Mucosa of stomach (tissue), 1 donor: ENCODE measurements around the gene KDM4B.

Experiments
- H3K27me3 ChIP-seq: one replicate; pipeline ENCODE4 v1.7.0; 2013; ENCODE audit warnings: mild to moderate bottlenecking, low read length; ENCODE audit not compliant: control insufficient read depth, insufficient read depth
- H3K36me3 ChIP-seq: one replicate; pipeline ENCODE4 v1.7.0; 2013; ENCODE audit warnings: low read length; ENCODE audit not compliant: control insufficient read depth, insufficient read depth
- H3K4me1 ChIP-seq: one replicate; pipeline ENCODE4 v1.7.0; 2013; ENCODE audit warnings: mild to moderate bottlenecking, low read length; ENCODE audit not compliant: control insufficient read depth, insufficient read depth
- H3K4me3 ChIP-seq: one replicate; pipeline ENCODE4 v1.7.0; 2013; ENCODE audit warnings: low read length
- H3K9ac ChIP-seq: one replicate; pipeline ENCODE4 v1.7.0; 2013; ENCODE audit warnings: mild to moderate bottlenecking, low read length, moderate library complexity
- H3K9me3 ChIP-seq: one replicate; pipeline ENCODE4 v1.7.0; 2013; ENCODE audit warnings: mild to moderate bottlenecking, low read length, moderate library complexity; ENCODE audit not compliant: control insufficient read depth
- donor health status: Pancreatic carcinoma.

KDM4B gene

DNA sequence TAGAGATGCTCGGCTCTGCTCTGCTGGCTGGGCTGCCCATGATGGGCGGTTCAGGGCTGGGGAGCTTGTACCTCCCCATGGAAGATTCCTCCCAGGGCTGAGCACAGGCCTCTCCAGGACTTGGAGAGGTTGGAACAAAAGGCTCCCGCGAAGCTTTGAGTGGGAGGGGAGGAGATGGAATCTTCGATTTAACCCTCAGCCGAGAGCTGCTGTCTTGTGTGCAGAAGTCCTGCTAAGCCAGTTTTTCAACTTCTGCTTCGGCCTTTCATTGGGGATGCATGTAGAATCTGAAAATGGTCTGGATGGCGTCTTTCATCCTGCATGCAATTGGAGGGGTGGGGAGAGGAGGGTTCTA is 163.3 kb downstream of the KDM4B start:
- no peaks in the 10 kb centered on the region for H3K27me3 ChIP-seq
- peaks cover 13% of the 10 kb centered on the region for H3K4me1 ChIP-seq
- no peak overlapping the region for H3K4me3 ChIP-seq
- no peak overlapping the region for H3K9ac ChIP-seq
- no peaks in the 10 kb centered on the region for H3K9me3 ChIP-seq
- H3K36me3 ChIP-seq: no peaks in the 10 kb centered on the region

DNA sequence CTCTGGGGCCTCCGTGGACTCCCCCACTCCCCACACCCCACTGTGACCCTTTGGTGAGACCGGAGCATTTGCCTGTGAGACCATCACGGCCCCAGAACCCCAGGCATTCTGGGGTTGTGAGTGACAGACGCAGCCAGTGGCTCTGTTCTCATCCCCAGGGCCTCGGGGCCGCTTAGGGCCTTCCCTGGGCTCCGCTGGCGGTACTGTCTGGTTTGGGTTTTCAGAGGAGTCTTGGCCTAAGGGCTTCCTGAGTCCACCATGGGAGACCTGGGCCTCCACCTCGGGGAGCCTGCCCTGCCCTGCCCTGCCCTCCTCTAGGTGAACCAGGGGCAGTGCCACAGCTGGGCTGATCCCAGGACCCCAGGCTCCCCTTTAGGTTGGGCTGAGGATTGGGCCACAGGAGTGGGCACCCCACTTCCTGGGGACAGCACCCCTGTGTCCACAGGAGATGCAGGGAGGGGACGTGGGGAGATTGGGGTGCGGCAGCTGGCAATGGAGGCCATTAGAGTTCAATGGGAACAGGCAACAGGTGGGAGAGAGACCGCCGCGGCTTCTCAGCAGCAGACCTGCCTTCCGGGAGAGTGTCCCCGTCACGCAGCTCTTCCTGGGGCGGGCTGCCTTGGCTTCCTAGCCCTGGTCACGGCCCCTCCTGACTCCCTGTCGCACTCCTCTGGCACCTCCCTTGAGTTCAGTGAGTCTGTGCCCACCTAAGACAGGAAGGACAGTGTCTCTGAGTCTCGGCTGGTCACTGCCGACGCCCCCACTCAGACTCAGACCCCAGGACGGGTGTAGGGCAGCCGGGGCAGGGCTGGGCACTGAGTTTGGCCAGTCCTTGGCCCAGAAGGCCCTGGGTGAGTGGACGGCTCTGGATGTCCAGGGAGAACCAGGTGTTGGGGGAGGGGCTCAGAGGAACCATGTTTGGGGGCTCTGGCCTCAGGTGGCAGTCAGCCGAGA is 164.1 kb downstream of the KDM4B start:
- Histone ChIP-seq H3K36me3 (no peaks in the 10 kb centered on the region), H3K4me3 (no peak overlapping the region), H3K4me1 (peaks cover 5% of the 10 kb centered on the region), H3K9me3 (no peaks in the 10 kb centered on the region), H3K9ac (no peak overlapping the region), H3K27me3 (no peaks in the 10 kb centered on the region)

DNA sequence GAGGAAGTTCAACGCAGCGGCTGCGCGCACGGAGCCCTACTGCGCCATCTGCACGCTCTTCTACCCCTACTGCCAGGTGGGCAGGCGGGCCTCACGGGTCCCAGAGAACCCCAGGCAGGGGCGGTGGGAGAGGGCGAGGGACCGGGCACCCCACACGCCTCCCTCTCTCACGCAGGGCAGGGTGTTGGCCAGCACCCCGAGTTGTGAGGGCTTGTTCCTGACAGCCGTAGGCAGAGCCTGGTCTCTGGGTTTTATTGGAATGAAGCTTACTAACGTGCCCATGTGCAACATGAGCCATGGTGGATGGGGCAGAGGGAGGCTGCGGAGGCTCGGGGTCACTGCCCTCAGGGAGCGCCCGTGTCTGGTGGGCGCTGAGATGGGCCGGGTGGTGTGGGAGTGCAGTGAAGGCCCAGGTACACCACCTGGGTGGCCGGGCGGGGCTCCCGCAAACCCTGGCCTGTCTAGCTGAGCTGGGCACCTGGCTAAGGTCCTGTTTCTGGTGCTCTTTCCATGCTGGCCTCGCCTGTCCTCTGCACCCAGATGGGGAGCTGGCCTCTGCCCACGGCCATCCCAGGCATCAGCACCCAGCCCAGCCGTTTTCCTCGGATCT is 165.2 kb downstream of the KDM4B start:
- no peak overlapping the region for H3K4me3 ChIP-seq
- no peak overlapping the region for H3K9ac ChIP-seq
- no peaks in the 10 kb centered on the region for H3K9me3 ChIP-seq
- no peaks in the 10 kb centered on the region for H3K4me1 ChIP-seq
- no peaks in the 10 kb centered on the region for H3K27me3 ChIP-seq
- H3K36me3 ChIP-seq: no peaks in the 10 kb centered on the region

DNA sequence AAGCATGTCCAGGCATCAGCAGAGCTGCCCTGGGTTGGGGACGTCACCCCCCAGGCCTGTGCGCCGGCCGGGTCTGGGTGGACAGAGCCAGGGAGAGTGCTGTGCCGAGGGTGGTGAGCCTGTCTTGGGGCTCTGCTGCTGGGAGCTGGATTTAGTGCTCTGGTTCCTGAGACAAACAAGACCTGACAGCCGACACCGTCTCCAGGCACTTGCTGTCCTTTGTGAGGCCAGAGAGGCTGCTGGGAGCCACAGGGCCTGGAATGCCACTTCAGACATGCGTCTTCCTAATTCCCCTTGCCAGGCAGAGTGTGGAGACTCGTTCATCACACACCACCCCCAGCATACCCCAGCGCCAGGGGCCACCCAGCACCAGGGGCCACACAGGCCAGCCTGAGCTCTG is 165.8 kb downstream of the KDM4B start:
- Histone ChIP-seq H3K36me3 (no peaks in the 10 kb centered on the region), H3K4me1 (no peaks in the 10 kb centered on the region), H3K9me3 (no peaks in the 10 kb centered on the region), H3K4me3 (no peak overlapping the region), H3K9ac (no peak overlapping the region), H3K27me3 (no peaks in the 10 kb centered on the region)

DNA sequence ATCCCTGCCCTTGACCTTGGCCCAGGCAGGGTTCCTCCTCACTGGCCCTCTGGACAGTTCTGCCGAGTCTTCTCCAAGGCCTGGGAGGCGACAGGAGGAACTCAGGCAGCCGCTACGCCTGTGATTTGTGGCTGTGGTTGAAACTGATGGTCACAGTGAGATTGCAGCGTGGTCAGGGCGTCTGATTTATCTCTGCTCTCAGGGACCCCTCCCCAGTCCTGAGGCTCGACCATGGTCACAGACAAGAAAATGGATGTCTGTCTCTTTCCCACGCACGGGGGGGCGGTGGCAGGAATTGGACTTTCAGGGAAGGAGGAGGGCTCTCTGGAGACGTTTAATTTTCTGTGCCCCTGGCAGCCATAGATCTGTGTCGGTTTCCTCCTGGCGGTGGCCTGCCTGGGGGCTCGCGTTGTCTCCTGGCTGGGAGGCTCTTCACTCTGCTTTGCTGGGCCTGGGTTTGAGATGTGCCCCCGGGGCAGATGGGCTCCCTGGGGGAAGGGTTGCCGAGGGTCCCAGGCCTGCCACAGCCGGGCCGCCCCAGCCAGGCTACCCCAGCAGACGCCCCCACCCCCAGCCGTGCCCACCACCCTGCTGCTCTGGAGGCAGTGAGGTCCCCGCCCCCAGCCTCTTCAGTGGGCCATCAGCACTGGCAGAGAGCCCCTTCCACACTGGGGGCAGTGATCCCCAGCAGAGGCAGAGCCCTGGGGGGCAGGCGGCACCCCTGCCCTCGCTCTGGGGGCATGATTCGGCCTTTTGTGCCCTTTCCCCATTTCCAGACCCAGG is 167.4 kb downstream of the KDM4B start:
- H3K27me3 ChIP-seq: no peaks in the 10 kb centered on the region
- no peak overlapping the region for H3K4me3 ChIP-seq
- no peaks in the 10 kb centered on the region for H3K36me3 ChIP-seq
- no peaks in the 10 kb centered on the region for H3K9me3 ChIP-seq
- H3K9ac ChIP-seq: no peak overlapping the region
- no peaks in the 10 kb centered on the region for H3K4me1 ChIP-seq

DNA sequence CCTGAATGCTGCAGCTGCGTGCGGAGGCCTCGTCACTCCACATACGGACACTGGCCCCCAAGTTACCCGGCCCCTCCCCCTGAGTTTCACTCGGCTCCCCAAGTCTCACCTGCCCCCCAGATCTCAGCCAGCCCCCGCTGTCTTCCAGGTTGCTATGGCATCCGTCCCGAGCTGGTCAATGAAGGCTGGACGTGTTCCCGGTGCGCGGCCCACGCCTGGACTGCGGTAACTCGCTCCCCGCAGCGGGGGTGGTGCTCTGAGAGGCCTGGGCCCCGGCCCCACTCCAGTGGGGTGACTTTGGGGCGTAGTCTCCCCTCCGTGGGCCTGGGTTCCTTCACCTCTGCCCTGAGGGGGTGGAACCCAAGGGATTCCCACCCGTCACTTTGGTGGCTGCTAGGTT is 168.2 kb downstream of the KDM4B start:
- Histone ChIP-seq H3K27me3 (no peaks in the 10 kb centered on the region), H3K4me3 (no peak overlapping the region), H3K9me3 (no peaks in the 10 kb centered on the region), H3K9ac (no peak overlapping the region), H3K36me3 (no peaks in the 10 kb centered on the region), H3K4me1 (no peaks in the 10 kb centered on the region)

DNA sequence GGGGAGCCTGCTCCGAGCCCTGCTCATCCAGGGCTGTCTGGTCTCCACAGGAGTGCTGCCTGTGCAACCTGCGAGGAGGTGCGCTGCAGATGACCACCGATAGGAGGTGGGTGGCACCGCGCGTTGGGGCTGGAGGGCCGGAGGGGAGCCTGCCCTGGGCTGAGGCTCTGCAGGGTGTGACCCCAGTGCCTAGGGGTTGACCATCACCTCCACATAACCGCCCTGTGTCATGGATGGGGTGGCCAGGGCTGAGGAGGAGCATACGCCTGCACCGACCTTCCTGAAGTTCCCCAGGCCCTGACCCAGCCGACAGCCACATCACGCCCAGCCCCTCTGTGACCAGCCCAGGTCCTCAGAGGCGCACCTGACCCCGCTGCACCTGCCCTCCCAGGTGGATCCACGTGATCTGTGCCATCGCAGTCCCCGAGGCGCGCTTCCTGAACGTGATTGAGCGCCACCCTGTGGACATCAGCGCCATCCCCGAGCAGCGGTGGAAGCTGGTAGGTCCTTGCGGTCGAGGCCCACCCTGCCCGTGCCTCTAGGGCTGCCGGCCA is 168.7 kb downstream of the KDM4B start:
- H3K36me3 ChIP-seq: no peaks in the 10 kb centered on the region
- no peak overlapping the region for H3K4me3 ChIP-seq
- H3K27me3 ChIP-seq: no peaks in the 10 kb centered on the region

DNA sequence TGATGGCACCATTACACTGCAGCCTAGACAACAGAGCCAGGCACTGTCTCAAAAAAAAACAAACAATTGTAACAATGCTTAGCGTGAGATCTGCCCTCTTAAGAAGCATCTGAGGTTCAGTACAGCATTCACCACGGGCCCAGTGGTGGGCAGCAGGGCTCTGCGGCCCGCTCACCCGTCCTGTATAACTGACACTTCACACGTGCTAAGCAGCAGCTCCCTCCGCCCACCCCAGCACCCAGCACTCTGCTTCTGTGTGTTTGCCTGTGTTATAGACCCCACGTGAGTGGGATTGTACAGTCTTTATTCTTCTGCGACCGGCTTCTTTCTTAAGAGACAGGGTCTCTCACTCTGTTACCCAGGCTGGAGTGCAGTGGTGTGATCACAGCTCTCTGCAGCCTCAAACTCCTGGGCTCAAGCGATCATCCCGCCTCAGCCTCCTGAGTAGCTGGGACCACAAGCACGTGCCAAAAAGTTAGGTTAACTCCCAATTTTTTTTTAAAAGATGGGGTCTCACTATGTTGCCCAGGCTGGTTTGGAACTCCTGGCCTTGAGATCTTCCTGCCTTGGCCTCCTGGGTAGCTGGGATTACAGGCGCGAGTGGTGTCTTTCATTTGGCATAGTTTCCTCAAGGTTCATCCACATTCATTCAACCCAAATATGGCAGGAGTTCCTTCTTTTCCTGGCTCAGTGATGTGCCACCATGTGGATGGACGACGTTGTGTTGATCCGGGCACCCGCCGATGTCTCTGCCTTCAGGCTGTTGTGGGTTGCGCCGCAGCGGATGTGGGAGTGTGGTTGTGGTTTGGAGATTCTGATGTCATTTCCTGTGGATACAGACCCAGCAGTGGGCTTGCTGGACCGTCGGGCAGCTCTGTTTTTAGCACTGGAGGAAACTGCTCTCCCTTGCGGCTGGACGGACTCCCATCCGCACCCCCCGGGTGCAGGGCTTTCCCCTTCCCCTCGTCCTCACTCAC is 170.0 kb downstream of the KDM4B start:
- Histone ChIP-seq H3K27me3 (no peaks in the 10 kb centered on the region), H3K4me1 (no peaks in the 10 kb centered on the region), H3K9me3 (no peaks in the 10 kb centered on the region), H3K4me3 (no peak overlapping the region), H3K36me3 (no peaks in the 10 kb centered on the region), H3K9ac (no peak overlapping the region)

More for the DNA sequence above, 168.7 kb downstream of the KDM4B start:
- Histone ChIP-seq H3K4me1 (no peaks in the 10 kb centered on the region), H3K9me3 (no peaks in the 10 kb centered on the region), H3K9ac (no peak overlapping the region)

DNA sequence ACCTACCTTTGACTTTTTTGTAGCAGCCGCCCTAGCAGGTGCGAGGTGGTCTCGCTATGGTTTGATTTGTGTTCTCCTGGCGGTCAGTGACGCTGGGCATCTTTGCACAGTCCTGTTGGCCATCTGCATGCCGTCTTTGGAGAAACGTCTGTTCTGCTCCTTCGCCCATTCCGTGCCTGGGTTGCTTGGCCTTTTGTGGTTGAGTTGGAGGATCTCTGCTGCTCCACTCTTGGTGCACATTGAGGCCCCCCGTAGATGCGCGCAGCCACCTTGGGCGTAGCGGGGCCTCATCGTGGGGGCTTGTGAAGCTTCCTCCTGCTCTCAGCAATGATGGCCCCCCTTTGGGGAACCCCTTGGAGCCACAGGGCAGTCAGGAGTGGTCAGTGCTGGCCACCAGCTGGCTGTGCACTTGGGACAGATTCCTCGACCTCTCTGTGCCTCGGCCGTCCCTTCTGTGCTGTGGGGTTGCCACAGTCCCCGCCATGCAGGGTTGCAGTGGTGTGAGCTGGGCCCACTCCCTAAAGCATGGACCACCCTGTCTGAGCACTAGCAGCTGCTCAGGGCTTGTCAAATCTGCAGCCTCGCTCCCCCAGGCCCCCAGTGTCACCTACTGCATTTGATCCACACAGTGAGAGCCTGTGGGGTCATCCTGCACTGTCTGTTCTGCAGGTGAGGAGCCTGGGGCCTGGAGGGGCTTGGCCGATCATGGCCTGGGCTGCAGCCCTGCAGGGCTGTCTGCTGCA is 170.8 kb downstream of the KDM4B start:
- no peak overlapping the region for H3K9ac ChIP-seq
- no peak overlapping the region for H3K4me3 ChIP-seq
- H3K4me1 ChIP-seq: no peaks in the 10 kb centered on the region
- no peaks in the 10 kb centered on the region for H3K27me3 ChIP-seq
- no peaks in the 10 kb centered on the region for H3K9me3 ChIP-seq
- H3K36me3 ChIP-seq: no peaks in the 10 kb centered on the region

DNA sequence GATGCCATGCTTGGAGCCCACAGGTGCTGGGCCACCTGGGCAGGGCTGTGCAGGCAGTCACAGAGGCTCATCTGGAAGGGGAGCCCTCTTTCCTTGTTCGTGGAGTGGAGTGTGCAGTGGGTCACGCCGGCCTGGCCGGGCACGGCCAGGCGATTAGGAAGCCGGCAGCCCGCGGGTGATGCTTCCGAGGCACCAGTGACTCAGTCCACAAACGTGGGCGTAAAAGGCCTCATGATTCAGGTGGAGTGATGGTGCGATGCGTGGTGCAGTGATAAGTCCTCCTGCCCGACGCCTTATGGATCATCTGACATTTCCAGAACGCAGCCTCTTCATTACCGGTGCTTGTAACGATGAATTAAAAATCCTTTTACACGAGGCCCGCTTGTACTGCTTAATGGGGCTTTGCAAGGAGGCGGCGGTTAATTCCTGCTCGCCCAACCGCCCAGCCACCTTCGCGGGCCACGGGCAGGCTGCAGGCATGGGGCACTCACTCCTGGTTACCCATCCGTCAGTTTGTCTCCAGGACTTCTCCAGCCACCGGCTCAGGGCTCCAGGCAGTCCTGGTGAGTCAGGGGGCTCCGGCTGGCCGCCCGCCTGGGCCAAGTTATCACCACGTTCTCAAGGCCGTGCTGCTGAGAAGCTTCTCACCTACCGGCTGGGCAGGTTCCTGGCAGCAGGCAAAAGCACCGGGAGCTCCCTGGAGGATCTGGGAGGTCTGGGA is 172.4 kb downstream of the KDM4B start:
- Histone ChIP-seq H3K27me3 (no peaks in the 10 kb centered on the region), H3K4me3 (no peak overlapping the region), H3K4me1 (no peaks in the 10 kb centered on the region), H3K36me3 (no peaks in the 10 kb centered on the region), H3K9ac (no peak overlapping the region), H3K9me3 (no peaks in the 10 kb centered on the region)
